Ascending aorta (tissue), 2 donors: Measurements from ENCODE around the gene TMEM63C. TPM values are rescaled to one million over a fixed set of nuclear protein-coding genes. Genes with fewer than 3 reads are reported as not detected.

Experiments used
- DNase-seq, 2 donors: peaks; one replicate each; pipeline ENCODE4 v3.0.0-alpha.2; 2019; ENCODE audit warnings: low spot score in 2 of 2
- H3K27ac ChIP-seq, 2 donors: fragments of 200-600 bp; sonication (generic); one replicate each; pipeline ENCODE4 v1.5.1; 2016 to 2017; ENCODE audit warnings: mild to moderate bottlenecking in 1 of 2
- H3K27me3 ChIP-seq: fragments of 200-600 bp; sonication (generic); one replicate; pipeline ENCODE4 v1.5.1; 2017
- H3K36me3 ChIP-seq, 2 donors: fragments of 200-600 bp; sonication (generic); one replicate each; pipeline ENCODE4 v1.5.1; 2016
- H3K4me1 ChIP-seq, 2 donors: fragments of 200-600 bp; sonication (generic); one replicate each; pipeline ENCODE4 v1.5.1; 2016 to 2017; ENCODE audit warnings: mild to moderate bottlenecking in 1 of 2
- H3K4me3 ChIP-seq, 2 donors: fragments of 200-600 bp; sonication (generic); one replicate each; pipeline ENCODE4 v1.5.1; 2016 to 2017; ENCODE audit warnings: mild to moderate bottlenecking in 1 of 2
- H3K9me3 ChIP-seq, 2 donors: fragments of 200-600 bp; sonication (generic); one replicate each; pipeline ENCODE4 v1.5.1; 2016
- intact Hi-C: fragments of 100-400 bp; cut with DNase I; formaldehyde crosslinking; loops from one replicate; pipeline ENCODE4 v1.15.1; 2023
- total RNA-seq: library from RNA; depleted of rRNA; stranded (reverse); fragments of >200 nt; gene quantifications from one replicate; pipeline ENCODE4 v1.1.0, GENCODE V29; 2016
- TF ChIP-seq, protein P1 (sequence below), 3 experiments: fragments of 200-600 bp in 2 of 3; fragments of 450-650 bp in 1 of 3; sonication (generic) in 2 of 3; IDR thresholded peaks; one replicate each; pipeline ENCODE4 v1.5.1; 2016 to 2019; ENCODE audit warnings: antibody characterized with exemption in 3 of 3, mild to moderate bottlenecking in 1 of 3, moderate library complexity in 1 of 3

TMEM63C gene
- total RNA-seq, 1 donor from 2014 or later: 0.11 TPM

- Histone ChIP-seq H3K9me3 (peaks cover 0 to 4% of the 10 kb centered on the region in 2 donors), H3K27ac (no peak within 1 kb of the TSS), H3K27me3 (no peaks in the 10 kb centered on the region), H3K4me1 (no peaks in the 10 kb centered on the region), H3K36me3 (peaks cover 0 to 5% of the 10 kb centered on the region in 2 donors), H3K4me3 (no peak within 1 kb of the TSS)
- TF ChIP-seq, protein P1, sequence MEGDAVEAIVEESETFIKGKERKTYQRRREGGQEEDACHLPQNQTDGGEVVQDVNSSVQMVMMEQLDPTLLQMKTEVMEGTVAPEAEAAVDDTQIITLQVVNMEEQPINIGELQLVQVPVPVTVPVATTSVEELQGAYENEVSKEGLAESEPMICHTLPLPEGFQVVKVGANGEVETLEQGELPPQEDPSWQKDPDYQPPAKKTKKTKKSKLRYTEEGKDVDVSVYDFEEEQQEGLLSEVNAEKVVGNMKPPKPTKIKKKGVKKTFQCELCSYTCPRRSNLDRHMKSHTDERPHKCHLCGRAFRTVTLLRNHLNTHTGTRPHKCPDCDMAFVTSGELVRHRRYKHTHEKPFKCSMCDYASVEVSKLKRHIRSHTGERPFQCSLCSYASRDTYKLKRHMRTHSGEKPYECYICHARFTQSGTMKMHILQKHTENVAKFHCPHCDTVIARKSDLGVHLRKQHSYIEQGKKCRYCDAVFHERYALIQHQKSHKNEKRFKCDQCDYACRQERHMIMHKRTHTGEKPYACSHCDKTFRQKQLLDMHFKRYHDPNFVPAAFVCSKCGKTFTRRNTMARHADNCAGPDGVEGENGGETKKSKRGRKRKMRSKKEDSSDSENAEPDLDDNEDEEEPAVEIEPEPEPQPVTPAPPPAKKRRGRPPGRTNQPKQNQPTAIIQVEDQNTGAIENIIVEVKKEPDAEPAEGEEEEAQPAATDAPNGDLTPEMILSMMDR (IDR thresholded peaks at IDR 0.05): no peak
- no peak for DNase-seq
- intact Hi-C loops: no loop called here
Measured at GRCh38 chr14:77271113-77271710, 89.6 kb downstream of the TMEM63C start, which contains the start of gene NGB. NGB (minus strand) TSS chr14:77271206; CDS start chr14:77270937, 269 bp downstream.

GRCh38 chr14:77272261-77272660 is 90.7 kb downstream of the TMEM63C start:
- TF ChIP-seq, protein P1 (IDR thresholded peaks at IDR 0.05): no peak
- H3K36me3 ChIP-seq: peaks cover 3 to 15% of the 10 kb centered on the region in 2 donors
- no peaks in the 10 kb centered on the region for H3K4me1 ChIP-seq
- DNase-seq: no peak
- no peak overlapping the region for H3K4me3 ChIP-seq
- intact Hi-C loops: no loop called here
- H3K27me3 ChIP-seq: no peaks in the 10 kb centered on the region
- H3K27ac ChIP-seq: no peak overlapping the region
- H3K9me3 ChIP-seq: peaks cover 0 to under 1% of the 10 kb centered on the region in 2 donors

- no peak for DNase-seq
- H3K9me3 ChIP-seq: no peaks in the 10 kb centered on the region
- TF ChIP-seq, protein P1 (IDR thresholded peaks at IDR 0.05): no peak
- intact Hi-C loops: no loop called here
- no peaks in the 10 kb centered on the region for H3K27me3 ChIP-seq
- H3K36me3 ChIP-seq: peaks cover 18 to 30% of the 10 kb centered on the region in 2 donors
- H3K4me3 ChIP-seq: no peak overlapping the region
- no peaks in the 10 kb centered on the region for H3K4me1 ChIP-seq
- H3K27ac ChIP-seq: no peak overlapping the region
Measured at GRCh38 chr14:77273796-77274195, 92.2 kb downstream of the TMEM63C start.

DNA sequence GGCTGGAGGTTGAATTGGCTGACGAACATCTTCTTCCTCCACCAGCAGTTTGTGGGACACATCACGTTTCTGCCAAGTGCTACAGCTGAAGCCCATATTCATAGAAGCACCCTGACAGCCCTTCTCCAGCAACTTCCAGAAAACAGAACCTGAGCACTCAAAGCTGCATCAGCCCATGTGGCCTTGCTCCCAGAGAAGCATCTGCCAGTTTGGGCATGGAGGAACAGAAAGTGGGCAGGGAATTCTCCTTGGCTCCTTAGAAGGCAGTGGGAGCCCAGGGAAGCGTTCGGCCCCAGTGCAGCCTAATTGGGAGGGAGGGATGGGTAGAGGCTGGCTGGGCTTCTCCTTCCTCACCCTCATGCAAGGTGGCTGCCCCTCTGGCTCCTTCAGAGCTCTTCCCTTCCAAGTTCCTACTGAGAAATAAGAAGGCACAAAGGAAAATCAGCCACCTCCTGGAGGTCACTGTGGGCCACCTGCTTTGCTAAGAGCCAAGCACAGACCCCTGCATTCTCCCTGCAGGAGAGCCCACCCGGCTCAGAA is 93.5 kb downstream of the TMEM63C start:
- TF ChIP-seq, protein P1 (IDR thresholded peaks at IDR 0.05): no peak
- no peak for DNase-seq
- H3K36me3 ChIP-seq: peaks cover 31 to 43% of the 10 kb centered on the region in 2 donors
- H3K27ac ChIP-seq: no peak overlapping the region
- no peaks in the 10 kb centered on the region for H3K27me3 ChIP-seq
- H3K9me3 ChIP-seq: no peaks in the 10 kb centered on the region
- no peak overlapping the region for H3K4me3 ChIP-seq
- intact Hi-C loops: no loop called here
- no peaks in the 10 kb centered on the region for H3K4me1 ChIP-seq

GRCh38 chr14:77275601-77276017 is 94.0 kb downstream of the TMEM63C start:
- intact Hi-C loops: no loop called here
- no peak for DNase-seq
- no peaks in the 10 kb centered on the region for H3K9me3 ChIP-seq
- no peak overlapping the region for H3K4me3 ChIP-seq
- TF ChIP-seq, protein P1 (IDR thresholded peaks at IDR 0.05): no peak
- no peaks in the 10 kb centered on the region for H3K4me1 ChIP-seq
- peaks cover 34 to 48% of the 10 kb centered on the region in 2 donors for H3K36me3 ChIP-seq
- no peak overlapping the region for H3K27ac ChIP-seq
- H3K27me3 ChIP-seq: no peaks in the 10 kb centered on the region
